ENCODE measurements around the gene OSR1.
A peak's percentile ranks its signal among the peaks of the same experiment; 100 is the strongest.

OSR1 gene

DNA sequence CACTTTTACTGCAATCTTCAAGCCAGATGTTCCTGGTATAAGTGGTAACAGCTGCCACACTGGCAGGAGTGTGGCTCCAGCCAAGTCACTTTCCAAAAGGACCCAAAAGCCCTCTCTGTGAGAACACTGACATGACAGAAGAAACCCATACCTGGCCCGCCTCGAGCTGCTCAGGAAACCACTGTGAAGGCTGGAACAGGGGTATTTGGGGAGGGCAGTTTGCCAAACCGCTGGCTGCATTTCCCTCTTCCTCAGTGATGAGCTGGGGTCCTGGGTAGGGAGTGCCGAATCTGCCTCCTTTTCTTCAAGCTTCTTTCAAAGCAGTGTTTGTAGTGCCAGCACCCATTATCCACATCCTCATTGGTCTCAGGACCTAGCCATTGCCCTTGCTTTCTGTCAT, 10.3 kb upstream of the OSR1 start:
- Histone ChIP-seq H3K9me3 (ENCODE audit: control insufficient read depth in 1 of 2, low read length in 2 of 2) (no peaks in the 10 kb centered on the region), H3K27ac (ENCODE audit: low read depth, low read length) (no peak overlapping the region), H3K36me3 (ENCODE audit: control insufficient read depth in 1 of 2, insufficient read depth in 2 of 2, low read length in 2 of 2) (no peaks in the 10 kb centered on the region), H3K27me3 (ENCODE audit: control insufficient read depth in 1 of 2, insufficient read depth in 2 of 2, low read length in 2 of 2) (peaks cover 18 to 25% of the 10 kb centered on the region in 2 donors), H3K4me3 (ENCODE audit: low read depth in 1 of 2, low read length in 2 of 2) (no peak overlapping the region), H3K4me1 (ENCODE audit: control insufficient read depth in 1 of 2, insufficient read depth in 2 of 2, low read length in 2 of 2) (no peaks in the 10 kb centered on the region), H3K9ac (ENCODE audit: low read depth in 1 of 2, low read length in 2 of 2) (no peak overlapping the region)

DNA sequence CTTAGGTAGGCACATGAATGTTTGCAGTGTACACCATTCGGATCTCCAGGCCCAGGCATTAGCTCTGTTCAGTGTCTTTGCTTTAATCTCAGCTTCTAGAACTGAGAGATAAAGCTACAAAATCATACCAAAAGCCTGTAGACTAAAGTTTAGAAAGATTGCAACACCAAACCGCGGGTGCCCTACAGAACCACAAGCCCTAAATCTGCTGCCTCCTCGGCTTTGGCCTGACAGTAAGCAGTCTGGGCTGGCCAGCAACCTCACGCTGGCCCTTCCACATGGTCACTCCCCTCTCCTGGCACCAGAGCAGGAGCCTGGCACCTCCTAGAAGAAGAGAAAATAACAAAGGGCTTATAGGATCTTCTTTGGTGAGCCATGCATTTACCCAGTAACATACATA, 8.9 kb upstream of the OSR1 start:
- no peak overlapping the region for H3K9ac ChIP-seq (ENCODE audit: low read depth in 1 of 2, low read length in 2 of 2)

DNA sequence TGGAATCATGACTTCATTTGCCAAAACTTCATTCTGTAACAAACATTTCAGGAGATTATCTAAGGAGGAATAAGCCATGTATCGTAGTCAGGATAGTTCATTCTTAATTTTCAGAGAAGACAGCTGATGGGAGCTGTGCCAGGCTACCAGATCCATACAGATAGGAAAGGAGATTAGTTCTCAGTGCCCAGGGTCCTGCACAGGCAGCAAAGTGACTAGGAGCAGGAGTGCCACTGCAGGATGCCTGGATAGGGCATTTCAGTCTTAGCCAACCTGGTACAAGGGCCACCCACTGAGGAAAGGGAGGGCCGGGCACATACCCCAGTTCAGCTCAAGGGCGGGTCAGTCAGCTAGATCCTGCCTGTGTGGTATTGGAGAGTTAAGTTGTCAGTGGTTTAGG, 6.7 kb upstream of the OSR1 start:
- Histone ChIP-seq H3K9ac (ENCODE audit: low read depth in 1 of 2, low read length in 2 of 2) (no peak overlapping the region), H3K9me3 (ENCODE audit: control insufficient read depth in 1 of 2, low read length in 2 of 2) (no peaks in the 10 kb centered on the region), H3K36me3 (ENCODE audit: control insufficient read depth in 1 of 2, insufficient read depth in 2 of 2, low read length in 2 of 2) (no peaks in the 10 kb centered on the region), H3K27ac (ENCODE audit: low read depth, low read length) (no peak overlapping the region), H3K4me1 (ENCODE audit: control insufficient read depth in 1 of 2, insufficient read depth in 2 of 2, low read length in 2 of 2) (peaks cover 0 to 13% of the 10 kb centered on the region in 2 donors), H3K27me3 (ENCODE audit: control insufficient read depth in 1 of 2, insufficient read depth in 2 of 2, low read length in 2 of 2) (peaks cover 32 to 50% of the 10 kb centered on the region in 2 donors), H3K4me3 (ENCODE audit: low read depth in 1 of 2, low read length in 2 of 2) (no peak overlapping the region)

More for the DNA sequence above, 8.9 kb upstream of the OSR1 start:
- Histone ChIP-seq H3K27me3 (ENCODE audit: control insufficient read depth in 1 of 2, insufficient read depth in 2 of 2, low read length in 2 of 2) (peaks cover 21 to 32% of the 10 kb centered on the region in 2 donors), H3K36me3 (ENCODE audit: control insufficient read depth in 1 of 2, insufficient read depth in 2 of 2, low read length in 2 of 2) (no peaks in the 10 kb centered on the region), H3K4me3 (ENCODE audit: low read depth in 1 of 2, low read length in 2 of 2) (no peak overlapping the region), H3K9me3 (ENCODE audit: control insufficient read depth in 1 of 2, low read length in 2 of 2) (no peaks in the 10 kb centered on the region), H3K4me1 (ENCODE audit: control insufficient read depth in 1 of 2, insufficient read depth in 2 of 2, low read length in 2 of 2) (peaks cover 0 to 3% of the 10 kb centered on the region in 2 donors), H3K27ac (ENCODE audit: low read depth, low read length) (no peak overlapping the region)

DNA sequence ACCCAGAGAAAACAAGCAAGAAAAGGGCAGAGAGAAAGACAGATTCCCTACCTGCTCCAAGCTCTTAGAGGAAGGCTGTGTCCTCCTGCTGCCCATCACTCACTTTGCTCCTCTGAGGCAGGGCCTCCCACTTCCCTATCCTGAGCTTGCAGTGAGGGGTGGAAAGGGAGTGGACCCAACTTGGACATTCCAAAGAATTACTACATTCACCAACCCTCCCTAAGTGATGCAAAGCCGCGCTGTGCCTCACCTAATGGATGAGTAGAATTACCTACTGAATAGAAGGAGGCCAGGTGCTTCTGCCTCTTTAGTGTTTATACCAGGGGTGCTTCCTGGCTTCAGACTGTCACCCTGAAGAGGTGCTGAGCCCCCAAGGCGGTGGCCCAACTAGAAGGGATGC, 5.6 kb upstream of the OSR1 start:
- H3K27me3 ChIP-seq (ENCODE audit: control insufficient read depth in 1 of 2, insufficient read depth in 2 of 2, low read length in 2 of 2) = peaks cover 43 to 58% of the 10 kb centered on the region in 2 donors
- no peaks in the 10 kb centered on the region for H3K36me3 ChIP-seq (ENCODE audit: control insufficient read depth in 1 of 2, insufficient read depth in 2 of 2, low read length in 2 of 2)
- no peak overlapping the region for H3K27ac ChIP-seq (ENCODE audit: low read depth, low read length)
- H3K4me1 ChIP-seq (ENCODE audit: control insufficient read depth in 1 of 2, insufficient read depth in 2 of 2, low read length in 2 of 2) = peaks cover 0 to 13% of the 10 kb centered on the region in 2 donors
- H3K4me3 ChIP-seq (ENCODE audit: low read depth in 1 of 2, low read length in 2 of 2) = no peak overlapping the region
- no peak overlapping the region for H3K9ac ChIP-seq (ENCODE audit: low read depth in 1 of 2, low read length in 2 of 2)
- no peaks in the 10 kb centered on the region for H3K9me3 ChIP-seq (ENCODE audit: control insufficient read depth in 1 of 2, low read length in 2 of 2)

DNA sequence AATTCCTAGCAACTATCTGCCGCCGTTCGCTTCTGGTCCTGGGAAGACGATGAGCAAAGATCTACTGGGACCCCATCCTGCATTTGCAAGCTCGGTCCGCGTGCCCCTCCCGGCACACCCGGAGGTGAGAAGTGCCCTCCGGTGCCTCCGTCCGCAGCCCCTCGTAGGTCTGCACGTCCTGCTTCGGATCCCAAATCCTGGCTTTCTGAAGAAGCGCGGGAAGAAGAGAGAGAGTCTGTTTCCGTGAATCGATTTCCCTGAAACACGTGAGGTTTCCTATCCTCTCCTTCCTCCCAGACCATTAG, 5.0 kb upstream of the OSR1 start:
- peak overlapping the region; percentile 84 to 95 for H3K4me3 ChIP-seq (ENCODE audit: low read depth in 1 of 2, low read length in 2 of 2)
- H3K4me1 ChIP-seq (ENCODE audit: control insufficient read depth in 1 of 2, insufficient read depth in 2 of 2, low read length in 2 of 2) = peaks cover 0 to 17% of the 10 kb centered on the region in 2 donors
- peaks cover 47 to 63% of the 10 kb centered on the region in 2 donors for H3K27me3 ChIP-seq (ENCODE audit: control insufficient read depth in 1 of 2, insufficient read depth in 2 of 2, low read length in 2 of 2)
- H3K9ac ChIP-seq (ENCODE audit: low read depth in 1 of 2, low read length in 2 of 2) = no peak overlapping the region
- H3K36me3 ChIP-seq (ENCODE audit: control insufficient read depth in 1 of 2, insufficient read depth in 2 of 2, low read length in 2 of 2) = no peaks in the 10 kb centered on the region
- no peak overlapping the region for H3K27ac ChIP-seq (ENCODE audit: low read depth, low read length)
- no peaks in the 10 kb centered on the region for H3K9me3 ChIP-seq (ENCODE audit: control insufficient read depth in 1 of 2, low read length in 2 of 2)

DNA sequence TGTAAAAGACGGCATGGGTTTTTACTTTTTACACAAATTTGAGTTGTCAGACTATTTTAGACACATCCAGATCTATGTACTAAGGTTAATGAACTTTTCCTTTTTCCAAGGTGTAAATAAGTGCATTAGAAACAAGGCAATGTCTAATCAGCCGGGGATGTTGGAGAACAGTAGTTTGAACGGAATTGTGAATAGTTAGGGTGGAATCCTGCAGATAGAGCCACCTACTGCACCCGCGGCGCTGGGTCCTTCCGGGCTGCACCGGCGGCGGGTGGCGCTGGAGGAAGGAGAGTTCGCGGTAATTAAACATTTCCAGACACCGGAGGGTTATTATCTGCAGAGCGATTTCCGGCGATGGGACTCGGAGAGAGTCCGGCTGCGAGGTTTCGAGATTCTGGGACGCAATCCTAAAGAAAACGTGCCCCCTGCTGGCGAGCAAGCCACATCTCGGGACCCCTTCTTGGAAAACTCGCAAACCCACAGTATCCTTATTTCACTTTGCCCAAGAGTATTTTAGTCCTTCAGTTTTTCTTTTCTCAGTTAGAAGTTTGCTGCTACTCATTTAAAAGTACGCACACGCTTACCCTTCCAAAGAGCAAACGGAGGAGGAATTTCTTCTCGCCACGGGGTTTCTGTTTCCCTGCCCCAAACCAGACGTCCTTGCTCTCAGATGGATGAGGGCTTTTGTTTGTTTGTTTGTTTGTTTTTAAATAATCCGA, 4.5 kb upstream of the OSR1 start:
- Histone ChIP-seq H3K9ac (ENCODE audit: low read depth in 1 of 2, low read length in 2 of 2) (peak overlapping the region; percentile 57 to 58), H3K4me1 (ENCODE audit: control insufficient read depth in 1 of 2, insufficient read depth in 2 of 2, low read length in 2 of 2) (peaks cover 2 to 20% of the 10 kb centered on the region in 2 donors), H3K36me3 (ENCODE audit: control insufficient read depth in 1 of 2, insufficient read depth in 2 of 2, low read length in 2 of 2) (no peaks in the 10 kb centered on the region), H3K27me3 (ENCODE audit: control insufficient read depth in 1 of 2, insufficient read depth in 2 of 2, low read length in 2 of 2) (peaks cover 51 to 66% of the 10 kb centered on the region in 2 donors), H3K9me3 (ENCODE audit: control insufficient read depth in 1 of 2, low read length in 2 of 2) (no peaks in the 10 kb centered on the region), H3K4me3 (ENCODE audit: low read depth in 1 of 2, low read length in 2 of 2) (peak overlapping the region; percentile 84 to 95), H3K27ac (ENCODE audit: low read depth, low read length) (no peak overlapping the region)

DNA sequence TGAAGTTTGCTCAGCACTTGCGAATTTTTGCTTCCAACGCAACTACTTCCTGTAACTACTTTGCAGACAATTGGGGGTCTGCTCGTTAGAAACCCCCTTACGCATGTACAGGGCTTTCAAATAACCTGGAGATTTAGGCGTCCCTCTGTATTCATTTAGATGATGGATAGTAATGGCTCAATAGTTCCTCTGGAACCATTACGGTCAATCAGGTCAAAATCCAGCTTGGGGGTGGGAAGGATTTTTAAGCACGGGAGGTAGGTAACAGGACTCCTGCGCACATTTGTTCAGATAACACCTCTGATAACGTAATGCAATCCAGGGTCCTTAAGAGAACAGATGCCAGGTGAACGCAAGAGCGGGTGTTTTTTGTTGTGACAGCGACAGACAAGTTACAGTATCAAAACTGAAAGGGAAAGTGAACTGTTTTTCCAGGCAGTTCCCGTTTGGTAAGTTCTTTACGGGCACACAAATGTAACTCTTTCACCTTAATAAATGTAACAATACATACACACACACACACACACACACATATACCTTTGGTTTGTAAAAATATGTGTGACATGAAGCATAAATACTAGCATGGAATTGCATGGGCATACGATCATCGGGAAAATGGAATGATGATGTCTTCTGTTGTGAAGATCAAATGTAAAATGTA, 3.8 kb upstream of the OSR1 start:
- H3K36me3 ChIP-seq (ENCODE audit: control insufficient read depth in 1 of 2, insufficient read depth in 2 of 2, low read length in 2 of 2) = no peaks in the 10 kb centered on the region
- H3K4me1 ChIP-seq (ENCODE audit: control insufficient read depth in 1 of 2, insufficient read depth in 2 of 2, low read length in 2 of 2) = peaks cover 8 to 26% of the 10 kb centered on the region in 2 donors
- H3K4me3 ChIP-seq (ENCODE audit: low read depth in 1 of 2, low read length in 2 of 2) = peak overlapping the region; percentile 84 to 95
- H3K27ac ChIP-seq (ENCODE audit: low read depth, low read length) = no peak overlapping the region
- H3K27me3 ChIP-seq (ENCODE audit: control insufficient read depth in 1 of 2, insufficient read depth in 2 of 2, low read length in 2 of 2) = peaks cover 58 to 73% of the 10 kb centered on the region in 2 donors
- H3K9ac ChIP-seq (ENCODE audit: low read depth in 1 of 2, low read length in 2 of 2) = peak overlapping the region; percentile 57 to 58
- H3K9me3 ChIP-seq (ENCODE audit: control insufficient read depth in 1 of 2, low read length in 2 of 2) = no peaks in the 10 kb centered on the region

DNA sequence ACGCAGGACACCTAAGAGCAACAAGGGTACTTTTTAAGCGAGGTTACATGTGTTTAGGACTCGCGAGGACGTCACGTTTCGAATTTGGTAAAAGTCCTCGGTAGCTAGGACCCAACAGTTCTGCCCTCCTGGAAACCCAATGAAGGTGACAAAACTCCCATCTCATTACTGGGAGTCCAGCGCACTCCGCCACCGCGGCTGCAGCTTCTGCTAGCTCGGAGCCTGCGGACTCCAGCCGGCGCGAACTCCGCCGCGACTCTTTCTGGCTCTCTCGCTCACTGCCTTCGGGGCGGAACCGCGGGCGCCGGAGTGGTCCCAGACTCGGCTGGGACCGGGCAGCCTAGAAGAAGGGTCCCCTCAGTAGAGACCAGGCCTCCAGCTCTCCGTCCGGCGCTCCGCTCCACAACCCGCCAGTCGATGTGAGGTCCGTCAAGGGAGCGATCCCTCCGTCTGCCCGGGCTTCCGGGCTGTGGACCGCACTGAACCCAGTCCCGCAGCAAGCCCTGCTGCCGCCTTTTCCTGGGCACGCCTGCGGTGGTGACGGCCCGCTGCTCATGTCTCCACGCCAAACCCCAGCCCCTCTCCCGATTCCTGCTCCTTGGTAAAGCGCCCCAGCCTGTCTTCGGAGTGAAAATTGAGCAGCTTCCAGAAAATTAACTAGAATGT, 3.0 kb upstream of the OSR1 start:
- H3K27ac ChIP-seq (ENCODE audit: low read depth, low read length) = no peak overlapping the region
- H3K4me3 ChIP-seq (ENCODE audit: low read depth in 1 of 2, low read length in 2 of 2) = peak overlapping the region; percentile 84 to 95
- H3K9me3 ChIP-seq (ENCODE audit: control insufficient read depth in 1 of 2, low read length in 2 of 2) = no peaks in the 10 kb centered on the region
- H3K27me3 ChIP-seq (ENCODE audit: control insufficient read depth in 1 of 2, insufficient read depth in 2 of 2, low read length in 2 of 2) = peaks cover 66 to 80% of the 10 kb centered on the region in 2 donors
- peak overlapping the region in 1 of 2 donors; percentile 20 for H3K9ac ChIP-seq (ENCODE audit: low read depth in 1 of 2, low read length in 2 of 2)
- no peaks in the 10 kb centered on the region for H3K36me3 ChIP-seq (ENCODE audit: control insufficient read depth in 1 of 2, insufficient read depth in 2 of 2, low read length in 2 of 2)
- peaks cover 8 to 26% of the 10 kb centered on the region in 2 donors for H3K4me1 ChIP-seq (ENCODE audit: control insufficient read depth in 1 of 2, insufficient read depth in 2 of 2, low read length in 2 of 2)

DNA sequence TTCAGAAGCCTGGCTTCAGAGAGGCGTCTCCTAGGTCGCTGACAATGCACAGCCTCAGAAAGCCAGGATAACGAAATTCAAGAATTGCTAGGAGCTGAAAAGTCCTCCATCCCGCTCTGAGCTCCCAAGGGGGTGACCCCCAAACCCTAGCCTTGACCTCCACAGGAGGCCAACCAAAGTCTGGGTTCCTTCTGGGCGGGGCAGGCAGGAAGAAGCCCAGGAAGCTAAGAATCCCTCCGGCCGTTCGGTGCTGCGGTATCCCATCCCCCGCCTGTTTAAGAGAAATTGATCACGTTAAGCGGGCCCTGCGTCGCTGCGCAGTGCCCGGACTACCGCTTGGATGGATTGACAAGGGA, 2.5 kb upstream of the OSR1 start:
- no peaks in the 10 kb centered on the region for H3K9me3 ChIP-seq (ENCODE audit: control insufficient read depth in 1 of 2, low read length in 2 of 2)
- H3K27ac ChIP-seq (ENCODE audit: low read depth, low read length) = no peak overlapping the region
- H3K4me1 ChIP-seq (ENCODE audit: control insufficient read depth in 1 of 2, insufficient read depth in 2 of 2, low read length in 2 of 2) = peaks cover 8 to 26% of the 10 kb centered on the region in 2 donors
- H3K4me3 ChIP-seq (ENCODE audit: low read depth in 1 of 2, low read length in 2 of 2) = peak overlapping the region; percentile 84 to 95
- peaks cover 71 to 85% of the 10 kb centered on the region in 2 donors for H3K27me3 ChIP-seq (ENCODE audit: control insufficient read depth in 1 of 2, insufficient read depth in 2 of 2, low read length in 2 of 2)
- no peak overlapping the region for H3K9ac ChIP-seq (ENCODE audit: low read depth in 1 of 2, low read length in 2 of 2)
- no peaks in the 10 kb centered on the region for H3K36me3 ChIP-seq (ENCODE audit: control insufficient read depth in 1 of 2, insufficient read depth in 2 of 2, low read length in 2 of 2)

DNA sequence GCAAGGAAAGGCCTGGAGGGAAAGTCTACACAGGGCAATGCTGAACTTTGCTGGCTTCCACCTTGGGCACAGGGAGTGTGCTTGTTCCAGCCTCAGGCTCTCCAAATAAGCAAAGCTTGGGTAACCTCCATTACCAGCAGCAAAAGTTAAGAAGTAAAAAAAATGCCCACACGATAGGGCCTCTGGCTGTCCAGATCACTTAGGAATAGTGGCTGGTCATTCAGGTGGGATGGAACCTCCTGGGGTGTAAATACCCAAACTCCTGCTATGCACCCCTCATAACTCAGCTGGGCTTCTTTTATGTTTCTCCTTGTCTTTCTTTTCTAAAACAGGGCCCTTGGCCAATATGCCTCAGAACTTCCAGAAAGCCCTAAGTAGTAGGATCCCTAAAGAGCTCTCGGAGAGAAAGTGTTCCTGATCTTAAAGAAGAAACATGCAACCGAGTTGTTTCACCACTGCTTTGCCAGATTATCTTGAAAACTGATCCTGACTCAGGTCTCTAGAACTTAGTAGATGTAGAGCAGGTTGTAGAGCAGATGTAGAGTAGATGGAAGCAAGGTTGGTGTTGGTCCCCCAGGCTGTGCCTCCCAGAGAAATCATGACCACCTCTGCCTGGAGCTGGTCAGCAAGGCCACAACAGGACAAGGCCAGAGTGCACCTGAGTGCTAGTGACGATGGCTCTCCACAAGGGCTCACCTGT, 2.0 kb upstream of the OSR1 start:
- Histone ChIP-seq H3K27me3 (ENCODE audit: control insufficient read depth in 1 of 2, insufficient read depth in 2 of 2, low read length in 2 of 2) (peaks cover 76 to 87% of the 10 kb centered on the region in 2 donors), H3K9ac (ENCODE audit: low read depth in 1 of 2, low read length in 2 of 2) (no peak overlapping the region), H3K4me3 (ENCODE audit: low read depth in 1 of 2, low read length in 2 of 2) (no peak overlapping the region), H3K9me3 (ENCODE audit: control insufficient read depth in 1 of 2, low read length in 2 of 2) (no peaks in the 10 kb centered on the region), H3K36me3 (ENCODE audit: control insufficient read depth in 1 of 2, insufficient read depth in 2 of 2, low read length in 2 of 2) (no peaks in the 10 kb centered on the region), H3K27ac (ENCODE audit: low read depth, low read length) (no peak overlapping the region), H3K4me1 (ENCODE audit: control insufficient read depth in 1 of 2, insufficient read depth in 2 of 2, low read length in 2 of 2) (peaks cover 8 to 26% of the 10 kb centered on the region in 2 donors)

All from duodenal mucosa (tissue), 2 donors.